SW480 (cell line): ENCODE data around the gene NPPC.
A peak's percentile ranks its signal among the peaks of the same experiment; 100 is the strongest.

Experiments
- DNase-seq: peaks from one replicate; pipeline ENCODE4 v3.0.0-alpha.2; 2016; ENCODE audit warnings: low spot score

NPPC gene

GRCh38 chr2:231935207-231935524 is 9.0 kb upstream of the NPPC start:
- DNase-seq, result no peak

DNA sequence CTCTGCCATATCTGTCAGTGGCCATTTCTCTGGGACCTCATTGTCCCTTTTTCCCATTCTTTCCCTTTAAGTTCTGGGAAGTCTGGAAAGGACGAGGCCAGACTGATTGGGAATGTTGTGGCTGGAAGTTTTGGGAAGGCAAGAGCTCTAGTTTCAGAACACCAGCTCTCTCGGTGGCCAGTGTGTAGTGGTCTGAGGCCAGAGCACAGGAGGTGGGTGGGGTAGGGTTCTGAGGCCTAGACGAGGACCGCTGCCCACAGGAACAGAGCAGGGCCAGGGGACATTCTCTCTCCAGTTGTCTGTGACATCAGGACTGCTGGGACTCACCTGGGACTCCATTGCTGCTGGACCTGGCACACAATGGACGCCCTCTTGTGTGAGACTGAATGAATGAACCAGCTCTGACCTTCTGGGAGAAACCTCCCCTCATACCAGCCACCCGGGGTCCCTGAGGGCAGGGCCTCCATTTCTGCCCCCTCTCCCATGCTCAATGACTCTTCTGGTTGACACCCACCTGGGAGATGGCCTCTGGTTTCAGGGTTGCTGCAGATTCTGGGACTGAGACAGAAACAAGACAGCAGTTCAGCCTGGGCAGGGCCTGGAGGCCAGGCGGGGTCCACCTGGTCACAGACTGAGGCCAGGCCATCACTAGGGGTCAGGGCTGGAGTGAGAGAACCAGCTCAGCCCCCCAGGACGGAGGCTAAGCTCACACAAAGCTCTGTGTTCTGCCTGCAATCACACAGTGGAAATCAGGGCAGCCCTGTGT is 8.4 kb upstream of the NPPC start:
- DNase-seq, result no peak

DNA sequence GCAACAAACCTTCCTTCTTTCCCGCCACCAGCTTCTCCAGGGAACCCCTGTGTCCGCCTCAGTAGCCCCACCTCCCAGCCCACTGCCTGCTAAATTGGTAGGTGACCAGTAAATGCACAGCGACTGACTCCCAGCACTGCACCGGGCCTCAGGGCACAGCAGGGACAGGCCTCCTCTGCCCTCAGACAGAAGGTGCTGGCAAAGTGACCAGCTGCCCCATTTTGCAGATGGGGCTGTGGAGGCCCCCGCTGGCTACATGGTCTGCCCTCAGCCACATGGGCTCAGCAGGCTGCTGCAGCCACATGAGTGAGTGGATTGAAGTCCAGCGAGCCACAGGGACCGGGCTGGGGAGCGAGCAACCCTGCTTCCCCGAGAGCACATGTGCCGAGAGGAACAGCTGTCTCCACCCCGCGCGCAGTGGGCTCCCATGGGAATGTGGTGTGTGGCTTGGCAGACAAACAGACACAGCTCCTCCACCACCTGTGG is 7.8 kb upstream of the NPPC start:
- no peak for DNase-seq

- DNase-seq, result no peak
Observed at GRCh38 chr2:231932985-231933915, 7.1 kb upstream of the NPPC start.

DNA sequence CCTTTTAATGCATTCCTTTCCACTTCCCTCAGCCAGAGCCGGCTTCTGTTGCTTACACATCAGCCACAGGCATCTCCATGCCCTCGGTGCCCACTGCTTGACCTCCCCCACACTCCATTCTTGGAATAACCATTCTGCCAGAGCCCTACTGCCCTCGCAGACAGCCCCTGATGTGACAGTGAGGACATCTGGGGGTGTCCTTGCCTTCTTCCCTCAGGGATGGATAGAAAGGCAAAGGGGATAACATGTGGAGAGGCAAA is 6.4 kb upstream of the NPPC start:
- DNase-seq, result no peak

GRCh38 chr2:231931481-231931915 is 5.3 kb upstream of the NPPC start:
- DNase-seq, result no peak

DNA sequence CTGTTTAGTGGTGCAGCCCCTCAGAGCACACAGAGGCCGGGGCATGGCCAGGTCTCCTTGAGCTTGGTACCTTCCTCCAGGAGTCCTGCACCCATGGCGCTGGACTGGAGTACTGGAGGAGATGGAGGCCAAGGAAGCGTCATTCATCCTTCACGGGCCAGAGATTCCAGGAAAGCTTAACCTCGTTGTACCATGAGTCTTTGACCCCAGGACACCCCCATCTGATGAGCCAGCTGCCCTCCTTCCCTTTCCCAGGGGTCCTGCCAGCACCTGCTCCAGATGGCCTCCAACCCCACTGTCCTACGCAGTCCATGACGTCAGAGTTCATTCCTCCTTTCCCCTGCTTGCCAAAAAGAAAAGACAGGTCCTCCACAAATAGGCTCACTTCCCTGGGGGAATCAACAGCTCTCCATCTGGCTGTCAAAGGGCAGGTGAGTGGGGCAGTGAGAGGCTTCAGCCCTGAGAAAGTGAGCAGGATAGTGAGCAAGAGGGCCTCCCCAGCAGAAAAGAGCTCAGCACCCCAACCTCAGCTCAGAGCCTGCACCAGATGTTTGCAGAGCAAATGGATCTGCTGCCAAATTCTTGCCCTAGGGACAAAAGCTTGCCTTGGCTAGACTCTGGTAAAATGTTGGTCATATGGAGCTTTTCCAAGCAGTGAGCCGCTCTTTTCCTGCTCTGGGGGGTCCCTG is 4.5 kb upstream of the NPPC start:
- no peak for DNase-seq

DNA sequence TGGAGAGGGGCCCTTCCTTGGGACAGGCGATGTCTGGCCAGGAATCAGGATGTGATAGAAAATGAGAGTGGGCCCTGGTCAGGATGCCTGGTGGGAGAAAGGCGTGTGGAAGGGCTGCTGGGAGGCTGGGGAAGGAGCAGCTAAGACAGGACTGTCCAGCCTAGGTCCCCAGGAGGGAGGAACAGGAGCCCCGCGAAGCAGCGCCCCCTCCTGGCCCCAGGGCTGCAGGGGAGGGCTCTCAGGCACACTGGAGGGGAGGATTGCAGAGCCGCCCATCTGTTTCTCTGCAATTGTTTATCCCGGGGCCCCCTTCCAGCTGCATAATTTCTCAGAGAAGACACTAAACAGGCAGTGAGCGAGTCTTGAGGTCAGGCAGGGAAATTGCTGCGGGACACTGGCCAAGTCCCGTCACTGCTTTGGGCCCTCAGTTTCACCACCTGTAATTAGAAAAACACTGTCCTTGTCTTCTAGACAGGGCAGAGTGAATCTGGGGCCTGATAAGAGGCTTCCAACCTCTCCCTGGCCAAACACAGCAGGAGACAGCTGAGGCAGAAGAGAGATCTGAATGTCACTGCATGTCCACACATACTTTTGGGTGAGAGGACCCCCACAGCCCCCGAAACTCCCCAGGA is 3.9 kb upstream of the NPPC start:
- DNase-seq, result no peak

GRCh38 chr2:231928901-231929725 is 2.9 kb upstream of the NPPC start:
- no peak for DNase-seq

DNA sequence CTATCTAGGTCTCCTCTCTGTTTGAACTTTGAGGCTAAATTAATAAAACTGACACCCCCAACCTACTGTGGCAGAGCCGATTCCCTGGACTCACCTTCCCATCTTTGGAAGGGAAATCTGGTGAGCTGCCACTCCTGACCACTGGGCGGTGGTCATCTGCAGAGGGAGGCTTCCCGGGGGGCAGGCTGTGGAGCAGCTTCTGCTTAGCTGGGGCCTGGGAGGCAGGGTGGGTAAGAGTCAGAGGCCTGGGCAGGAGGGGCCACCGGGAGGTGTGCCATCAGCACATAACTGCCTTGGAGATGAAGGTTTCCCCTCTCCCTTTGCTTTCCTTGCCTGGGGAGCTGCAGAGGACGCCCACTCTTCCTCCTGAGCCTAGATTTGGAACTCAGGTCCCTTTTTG is 2.3 kb upstream of the NPPC start:
- no peak for DNase-seq

DNA sequence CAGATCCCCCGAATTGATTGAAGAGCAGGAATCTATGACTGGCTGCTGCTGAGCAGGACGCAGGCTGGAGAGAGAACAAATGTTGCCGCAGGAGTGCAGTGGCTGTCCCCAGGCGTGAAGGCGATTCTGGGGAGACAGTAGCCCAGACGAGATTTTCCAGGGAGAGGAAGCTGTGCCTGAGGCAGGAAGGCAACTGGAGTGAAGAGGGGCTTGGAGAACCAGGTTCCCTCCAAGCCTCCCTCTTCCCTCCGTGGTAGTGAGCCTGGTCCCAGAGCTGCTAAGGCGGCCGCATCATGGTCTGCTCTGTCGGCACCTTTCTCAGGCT is 1.3 kb upstream of the NPPC start:
- no peak for DNase-seq

GRCh38 chr2:231926761-231927565 is 767 bp upstream of the NPPC start:
- no peak for DNase-seq

DNA sequence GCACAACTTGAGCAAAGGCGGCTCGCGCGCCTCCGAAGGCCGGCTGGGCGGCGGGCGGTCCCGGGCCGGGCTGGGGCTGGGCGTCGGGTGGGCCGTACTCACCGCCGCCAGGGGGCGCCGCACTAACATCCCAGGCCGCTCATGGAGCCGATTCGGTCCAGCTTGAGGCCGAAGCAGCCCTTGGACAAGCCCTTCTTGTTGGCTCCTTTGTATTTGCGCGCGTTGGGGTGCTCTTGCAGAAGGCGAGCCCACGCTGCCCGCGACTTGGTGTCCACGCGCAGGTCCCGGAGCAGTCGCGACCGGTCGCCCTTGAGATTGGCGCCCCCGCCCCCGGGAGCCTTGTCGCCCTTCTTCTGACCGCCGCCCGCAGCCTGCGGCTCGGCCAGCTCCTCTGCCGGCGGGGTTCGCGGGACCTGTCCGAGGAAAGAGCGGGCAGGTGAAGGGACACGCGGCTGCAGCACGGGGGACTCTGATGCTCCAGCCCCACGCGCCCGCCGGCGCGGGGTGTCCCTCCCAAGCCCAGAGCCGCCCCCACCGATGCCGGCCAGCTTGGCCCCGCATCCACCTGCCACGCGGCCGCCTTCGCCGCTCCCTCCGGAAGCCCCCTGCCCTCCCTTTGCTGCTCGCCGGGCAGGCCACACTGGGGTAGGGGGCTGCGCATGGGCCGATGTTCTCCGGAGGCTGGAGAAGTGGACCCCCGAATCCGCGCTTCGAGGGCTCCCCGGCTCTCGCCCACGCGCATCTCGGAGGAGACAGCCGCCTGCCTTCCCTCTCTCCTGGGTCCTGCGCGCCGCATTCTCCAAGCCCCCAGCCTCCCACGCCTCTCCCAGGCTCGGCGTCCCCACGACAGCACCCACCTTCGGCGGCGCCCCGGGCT is 655 bp downstream of the NPPC start:
- DNase-seq, result peak; percentile 68

- no peak for DNase-seq
Observed at GRCh38 chr2:231924889-231925275, 1.3 kb downstream of the NPPC start.

DNA sequence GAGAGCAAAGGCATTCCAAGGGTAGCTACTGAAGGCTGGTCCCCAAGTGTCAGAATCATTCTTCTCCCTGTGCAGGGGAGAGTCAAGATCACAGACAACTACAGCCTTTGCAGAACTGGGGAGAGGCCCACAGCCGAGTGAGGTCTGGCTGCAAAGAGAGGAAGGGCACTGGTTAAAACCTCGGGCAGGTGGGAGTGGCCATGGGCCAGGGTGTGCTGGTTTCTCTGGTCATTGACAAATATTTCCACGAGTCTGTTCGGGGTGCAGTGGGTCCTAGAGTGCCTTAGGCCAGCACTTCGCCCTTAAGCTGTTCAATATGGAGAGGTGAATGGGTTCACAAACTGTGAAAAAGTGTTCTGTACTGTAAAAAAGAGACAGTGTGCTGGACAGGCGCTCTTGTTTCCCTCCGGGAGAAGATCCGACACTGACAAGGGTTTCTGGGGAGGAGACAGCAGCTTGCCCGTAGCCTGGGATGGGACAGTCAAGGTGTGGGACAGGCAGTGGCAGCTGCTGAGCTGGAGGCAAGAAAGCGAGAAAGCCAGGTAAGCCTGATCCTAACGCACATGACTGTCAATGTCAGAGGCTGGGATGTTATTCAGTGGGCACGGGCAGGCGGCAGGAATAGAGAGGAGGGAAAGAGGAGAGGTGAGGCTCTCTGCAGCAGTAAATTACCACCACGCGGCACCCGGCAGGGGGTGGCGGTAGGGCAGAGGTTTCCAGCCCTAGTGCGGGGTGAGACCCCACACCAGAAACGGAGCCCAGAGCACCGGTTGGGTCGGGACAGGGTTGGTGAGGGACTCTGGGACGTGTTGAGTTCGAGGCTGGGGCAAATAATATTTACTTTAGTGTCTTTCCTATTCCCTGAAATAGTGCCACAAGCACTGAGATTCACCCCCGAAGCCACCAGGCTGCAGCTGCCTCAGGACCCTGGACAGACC is 2.0 kb downstream of the NPPC start:
- DNase-seq, result no peak

GRCh38 chr2:231923010-231923344 is 3.2 kb downstream of the NPPC start:
- no peak for DNase-seq

DNA sequence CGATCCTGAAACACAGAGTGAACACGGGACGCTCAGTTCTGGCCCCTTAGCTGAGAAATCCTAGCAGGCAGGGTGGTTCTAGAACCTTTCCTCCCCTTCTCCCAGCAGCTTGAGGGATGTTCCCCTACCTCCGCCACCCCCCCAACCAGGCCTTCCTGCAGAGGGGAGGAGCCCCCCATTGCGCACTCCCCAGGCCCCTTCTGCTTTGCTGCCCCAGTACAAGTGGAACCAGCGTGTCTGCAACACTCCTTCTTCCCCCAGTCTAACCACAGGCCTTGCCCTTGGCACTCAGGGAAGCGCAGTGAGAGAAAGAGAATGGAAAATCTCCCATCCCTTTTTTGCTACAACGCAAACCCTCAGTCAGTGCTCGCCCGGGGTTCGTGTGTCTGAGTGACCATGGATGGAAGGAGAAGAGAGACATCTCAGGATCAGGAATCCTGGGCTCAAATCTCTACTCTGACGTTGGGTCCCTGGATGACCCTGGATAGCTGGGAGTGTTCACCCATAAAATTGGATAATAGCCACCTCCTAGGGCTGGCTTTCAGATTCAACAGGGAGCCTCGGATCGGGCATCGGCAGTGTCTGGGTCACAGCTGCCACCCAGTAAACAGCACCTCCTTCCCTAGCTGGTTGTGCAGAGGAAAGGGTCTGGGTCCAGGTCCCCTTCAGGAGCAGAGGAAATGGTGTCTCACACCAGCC is 3.7 kb downstream of the NPPC start:
- no peak for DNase-seq

GRCh38 chr2:231920795-231921194 is 5.4 kb downstream of the NPPC start:
- DNase-seq, result no peak
